ENCODE measurements around the gene MAPK1. TPM values are rescaled to one million over a fixed set of nuclear protein-coding genes. Genes with fewer than 3 reads are reported as not detected.

MAPK1 gene
- 58.6 to 69.8 TPM (median 64.1 TPM) in 5 replicates for total RNA-seq (2022; extraction: Qiagen RNA extraction)

DNA sequence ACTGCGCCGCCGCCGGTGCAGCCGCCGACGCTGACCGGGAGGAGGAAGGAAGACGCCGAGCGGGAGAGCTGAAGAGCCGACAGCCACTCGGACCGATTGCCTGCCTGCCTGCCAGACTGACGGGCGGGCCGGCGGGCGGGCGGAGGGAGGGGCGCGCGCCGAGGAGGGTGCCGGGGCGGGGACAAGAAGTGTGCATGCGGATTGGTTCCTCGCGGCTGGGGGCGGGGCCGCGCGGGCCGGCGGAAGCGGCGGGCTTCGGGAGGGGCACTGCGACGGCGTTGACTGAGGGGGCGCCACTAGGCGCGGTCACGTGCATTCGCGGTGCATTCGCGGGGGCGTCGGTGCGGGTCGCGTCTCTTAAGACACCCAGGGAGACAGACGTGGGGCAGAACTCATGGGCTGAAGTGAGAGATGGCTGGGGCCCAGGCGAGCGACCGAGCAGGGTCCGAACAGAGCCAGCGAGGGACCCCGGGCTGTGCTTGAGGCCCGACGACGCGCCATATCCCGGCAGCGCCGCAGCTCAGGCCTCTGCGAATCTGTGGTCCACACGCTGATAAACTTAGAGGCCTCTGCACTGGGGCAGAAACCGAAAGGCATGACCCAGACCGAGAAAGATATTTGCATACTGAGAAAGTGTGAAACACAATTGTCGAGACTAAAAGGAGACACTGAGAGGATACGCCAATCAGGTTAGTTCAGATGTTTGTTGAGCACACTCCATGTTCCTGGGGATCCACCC, at the start of gene MAPK1:
Gene MAPK1 (minus strand): TSS at position 118 of the 739 bp plus-strand sequence. CDS start 205 bp downstream, outside the sequence.

DNA sequence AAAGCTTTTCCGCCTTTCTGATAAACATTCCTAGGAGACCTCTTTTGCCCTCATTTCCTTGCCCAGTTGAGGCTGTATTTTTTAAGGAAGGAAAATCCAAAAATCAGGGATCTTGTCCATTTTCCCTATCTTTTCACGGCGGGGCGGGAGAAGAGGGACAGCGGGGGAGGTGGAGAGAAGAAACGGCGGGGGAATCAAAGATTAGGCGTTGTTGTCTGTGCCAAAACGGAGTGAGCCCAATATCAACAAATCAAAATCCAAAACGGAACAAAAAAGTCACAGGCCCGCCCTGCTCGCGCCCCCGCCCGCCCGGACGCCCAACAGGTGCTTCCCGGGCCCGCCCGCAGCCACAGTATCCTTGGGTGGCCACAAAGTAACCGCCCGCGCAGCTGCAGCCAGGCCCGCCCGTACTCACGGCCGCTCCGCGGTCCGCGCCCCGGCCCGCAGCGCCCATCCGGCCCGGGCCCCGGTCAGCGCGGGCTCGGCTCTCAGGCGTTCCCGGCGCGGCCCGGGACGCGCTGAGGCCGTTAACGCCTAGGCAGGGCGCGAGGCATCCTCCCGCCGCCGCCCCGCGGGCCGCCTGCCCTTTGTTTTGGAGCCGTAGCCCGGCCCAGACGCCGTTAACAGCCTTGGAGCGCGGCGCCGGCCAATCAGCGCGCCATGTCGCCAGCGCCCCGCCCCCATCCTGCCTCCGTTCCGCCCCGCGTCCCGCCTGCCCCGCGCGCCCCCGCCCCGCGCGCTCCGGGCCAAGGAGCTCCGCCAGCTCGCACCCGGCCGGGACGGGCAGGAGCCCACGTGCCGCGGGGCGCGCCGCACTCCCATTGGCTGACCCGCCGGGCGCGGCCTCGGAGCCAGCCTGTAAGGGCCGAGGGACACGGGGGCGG, 132.0 kb downstream of the MAPK1 start, which contains the start of gene YPEL1:
Gene YPEL1 (minus strand): TSS at position 595 of the 884 bp plus-strand sequence. CDS start 25,050 bp downstream, outside the sequence.

Other genes starting within 250 kb of the MAPK1 start
- 31.4 to 58.5 TPM (median 56.0 TPM) in 5 replicates for gene YDJC, start 237.6 kb downstream of the MAPK1 start, total RNA-seq (2022; extraction: Qiagen RNA extraction)
- 0.06 to 0.07 TPM (median 0.07 TPM) in 3 of 5 replicates, not detected in the others for gene CCDC116, start 234.9 kb downstream of the MAPK1 start, total RNA-seq (2022; extraction: Qiagen RNA extraction)
- 31.3 to 60.7 TPM (median 54.4 TPM) in 5 replicates for gene SDF2L1, start 225.3 kb downstream of the MAPK1 start, total RNA-seq (2022; extraction: Qiagen RNA extraction)
- 17.4 to 21.2 TPM (median 20.4 TPM) in 5 replicates for gene PPIL2, start 201.6 kb downstream of the MAPK1 start, total RNA-seq (2022; extraction: Qiagen RNA extraction)
- 0.10 to 0.68 TPM (median 0.36 TPM) in 5 replicates for gene YPEL1, start 131.9 kb downstream of the MAPK1 start, total RNA-seq (2022; extraction: Qiagen RNA extraction)
- 16.3 to 20.0 TPM (median 17.4 TPM) in 5 replicates for gene PPM1F, start 85.2 kb upstream of the MAPK1 start, total RNA-seq (2022; extraction: Qiagen RNA extraction)
- 12.5 to 14.4 TPM (median 13.8 TPM) in 5 replicates for gene TOP3B, start 115.1 kb upstream of the MAPK1 start, total RNA-seq (2022; extraction: Qiagen RNA extraction)